K562 (cell line): ENCODE data around the gene ZFR2. TPM values are rescaled to one million over a fixed set of nuclear protein-coding genes. Genes with fewer than 3 reads are reported as not detected.

Source experiments
- FOSL1 ChIP-seq: fragments of 200-800 bp; sonication (Bioruptor generic); conservative IDR thresholded peaks from 2 replicates; pipeline ENCODE4 v1.6.1; 2016; ENCODE audit warnings: missing genetic modification characterization, missing compliant biosample characterization
- MBD1 ChIP-seq: fragments of 250-450 bp; sonication (Bioruptor Pico); IDR thresholded peaks from 2 replicates; pipeline ENCODE4 v1.8.0; 2022; ENCODE audit warnings: inconsistent platforms
- UBTF ChIP-seq, 2 experiments: IDR thresholded peaks; 2 replicates each; pipeline ENCODE4 v1.6.1; 2012; ENCODE audit warnings: improper control_type of control experiment in 2 of 2, low read depth in 2 of 2, low read length in 2 of 2, borderline replicate concordance in 1 of 2
- ZBTB11 ChIP-seq, 3 experiments: fragments of 200-800 bp in 1 of 3; fragments of 250-450 bp in 1 of 3; fragments of 450-650 bp in 1 of 3; sonication (Bioruptor Pico) in 1 of 3; sonication (Bioruptor generic) in 1 of 3; formaldehyde crosslinking in 1 of 3; IDR thresholded peaks; 2 replicates each; pipeline versions ENCODE4 v1.6.1 to v1.8.0; 2016 to 2022; ENCODE audit warnings: mild to moderate bottlenecking in 2 of 3, missing genetic modification characterization in 2 of 3, missing compliant biosample characterization in 1 of 3, moderate library complexity in 1 of 3
- ZKSCAN8 ChIP-seq: fragments of 200-800 bp; sonication (Bioruptor generic); IDR thresholded peaks from 2 replicates; pipeline ENCODE4 v1.6.1; 2016; ENCODE audit warnings: missing genetic modification characterization, missing compliant biosample characterization
- ZNF311 ChIP-seq: fragments of 250-450 bp; sonication (Bioruptor Pico); IDR thresholded peaks from 2 replicates; pipeline ENCODE4 v1.4.0; 2020; ENCODE audit warnings: mild to moderate bottlenecking, moderate library complexity
- polyA plus RNA-seq, 8 experiments: library from polyadenylated mRNA; depleted of rRNA in 4 of 8; stranded (reverse) in 5 of 8; unstranded in 3 of 8; fragments of >200 nt; fragmentation: Nextera tagmentation in 2 of 8; fragmentation: Illumina TruSeq in 1 of 8; extraction: Ambion mirVana in 2 of 8; extraction: Trizol in 1 of 8; gene quantifications; 2 replicates each; pipeline versions ENCODE4 v1.2.1 to v1.2.3, GENCODE V29; 2011 to 2014; ENCODE audit warnings: inconsistent platforms in 1 of 8, missing spikeins in 1 of 8
- total RNA-seq, 7 experiments: library from RNA; depleted of rRNA in 6 of 7; stranded (reverse); fragments of >200 nt in 6 of 7; fragmentation: Illumina TruSeq in 2 of 7; extraction: Trizol in 2 of 7; gene quantifications; 2 replicates each; pipeline versions ENCODE4 v1.2.1 to v1.2.3, GENCODE V29; 2011 to 2021; ENCODE audit warnings: low replicate concordance in 1 of 7

The ZFR2 gene
- total and polyA plus RNA-seq, 9 of the 15 experiments (the other 6 are each of a cell fraction or from before 2014, with no cell fraction given): 0.03 to 0.59 (median 0.07) TPM; not detected in 6

GRCh38 chr19:3762130-3762473 is 106.7 kb downstream of the ZFR2 start (continued):
- 0 out of 4 replicates have a peak, but pooled peaks of 1 of the 2 experiments have one; percentile 7 for TF ChIP-seq UBTF (IDR thresholded peaks at IDR 0.05; ENCODE audit: borderline replicate concordance in 1 of 2, low read depth in 2 of 2, low read length in 2 of 2)
- peak in 1 of 3 experiments; percentile 94; a peak in 2 of 6 replicates for TF ChIP-seq ZBTB11 (CRISPR knock-in tag; IDR thresholded peaks at IDR 0.05)
- no peak for TF ChIP-seq ZNF311
- TF ChIP-seq MBD1: no peak
- 0 out of 2 replicates have a peak, but pooled peaks have one; percentile 44 for TF ChIP-seq FOSL1 (tag)
- 0 out of 2 replicates have a peak, but pooled peaks have one; percentile 29 for TF ChIP-seq ZKSCAN8
